HG03439 (cell line): Measurements from ENCODE around the gene ROR1.
"Not testable (repeated sequence)": the region's sequence is repeated elsewhere in the genome, so short reads cannot be mapped to it uniquely, and the experiment has no call there.

Experiments
- ATAC-seq: cut with Tn5 transposase; IDR thresholded peaks from one replicate; pipeline ENCODE4 v1.9.1; 2021; ENCODE audit warnings: mild to moderate bottlenecking, moderate library complexity; ENCODE audit not compliant: unreplicated experiment

The ROR1 gene

DNA sequence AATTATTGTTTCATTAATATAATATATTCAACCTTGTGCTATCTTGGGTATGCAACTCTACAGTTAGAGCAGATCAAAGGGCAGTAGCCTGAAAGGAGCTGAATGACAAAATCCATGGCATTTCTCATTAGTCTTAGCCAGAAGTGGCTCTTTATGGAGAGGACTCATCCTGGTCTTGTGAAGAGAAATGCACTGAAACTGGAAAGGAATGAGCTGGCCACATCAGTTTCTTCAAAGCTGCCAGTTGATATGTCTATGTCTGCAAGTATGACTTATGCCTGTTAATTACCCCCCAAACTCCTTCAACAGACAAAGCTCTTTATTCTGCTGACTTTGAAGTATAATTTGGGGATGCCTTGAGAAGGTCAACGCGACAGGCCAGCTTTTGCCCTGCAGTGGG is 310.6 kb downstream of the ROR1 start:
- ATAC-seq = no peak

DNA sequence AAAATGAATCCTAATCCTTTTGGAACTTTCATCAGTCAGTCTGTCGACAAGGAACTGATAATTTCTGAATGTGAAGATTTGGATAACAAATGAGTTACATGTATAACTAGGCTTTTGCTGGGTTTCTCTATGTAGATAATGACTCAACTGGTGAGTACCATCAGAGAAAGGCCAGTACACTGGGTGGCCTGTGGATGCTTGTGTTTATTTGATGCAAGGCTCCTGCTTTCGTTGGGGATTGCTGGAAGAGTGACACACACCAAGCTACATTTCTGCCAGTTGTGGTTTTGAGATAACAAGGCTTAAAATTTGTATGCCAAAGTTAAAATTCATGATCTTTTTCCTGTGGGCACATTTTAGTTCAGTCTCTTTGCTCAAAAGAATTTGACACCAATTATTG is 314.0 kb downstream of the ROR1 start:
- no peak for ATAC-seq

DNA sequence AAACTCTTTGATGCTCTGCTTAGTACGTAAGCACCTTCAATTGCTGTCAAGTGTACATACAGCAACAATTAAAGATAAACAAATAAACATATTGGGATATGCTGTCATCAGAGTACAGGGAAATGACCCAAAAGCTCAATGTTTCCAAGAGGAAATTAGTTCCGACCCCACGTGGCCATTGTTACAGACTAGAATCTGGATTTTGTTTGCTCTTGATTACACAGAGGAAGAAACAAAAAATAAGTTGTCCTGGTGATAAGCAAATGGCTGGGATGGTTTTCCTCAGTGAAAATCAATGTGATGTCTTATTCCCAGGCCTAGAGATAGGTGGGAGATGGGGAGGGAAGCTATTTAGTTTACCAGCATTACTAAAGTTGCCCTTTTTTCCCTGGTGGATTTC is 316.6 kb downstream of the ROR1 start:
- no peak for ATAC-seq

DNA sequence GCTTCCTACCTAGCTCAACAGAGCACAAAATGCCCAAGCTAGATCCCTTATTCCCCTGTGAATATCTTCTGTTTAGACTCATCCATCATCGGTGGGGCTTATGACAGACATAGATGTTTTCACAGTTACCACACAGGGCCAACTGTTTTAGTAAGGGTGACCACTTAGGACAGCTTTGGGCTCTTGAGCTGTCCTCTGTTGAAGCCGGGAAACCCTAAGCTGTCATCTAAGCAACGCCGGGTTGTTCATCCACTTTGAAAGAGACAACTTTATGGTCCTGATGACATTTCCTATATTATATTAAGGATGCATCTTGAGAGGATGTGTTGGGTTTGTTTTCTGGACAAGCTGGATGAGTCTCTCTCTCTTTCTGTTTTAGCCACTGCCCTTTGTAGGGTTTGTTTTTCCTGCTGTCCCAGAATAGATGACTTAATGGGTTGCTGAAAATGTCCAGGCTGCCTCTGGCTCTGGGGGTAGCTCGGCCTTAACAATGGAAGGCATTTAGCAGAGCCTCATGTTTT is 319.1 kb downstream of the ROR1 start:
- no peak for ATAC-seq

DNA sequence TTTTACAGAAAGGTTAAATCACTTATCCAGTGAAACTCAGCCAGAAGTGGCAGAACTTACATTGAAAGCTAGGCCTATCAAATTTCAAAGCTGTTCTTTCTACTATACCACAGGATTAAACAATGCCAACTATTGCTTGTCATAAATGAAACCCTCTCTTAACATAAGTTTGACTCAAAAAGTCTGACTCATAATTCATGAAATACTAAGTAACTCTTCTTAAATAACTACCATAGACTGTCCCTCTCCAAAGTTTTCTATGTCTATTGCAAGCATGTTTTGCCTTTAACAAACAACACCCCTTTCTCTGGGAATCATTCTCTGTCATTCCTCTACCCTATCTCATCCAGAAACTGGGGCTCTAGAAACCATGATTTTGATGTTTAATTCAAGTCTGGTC is 320.1 kb downstream of the ROR1 start:
- ATAC-seq = no peak

DNA sequence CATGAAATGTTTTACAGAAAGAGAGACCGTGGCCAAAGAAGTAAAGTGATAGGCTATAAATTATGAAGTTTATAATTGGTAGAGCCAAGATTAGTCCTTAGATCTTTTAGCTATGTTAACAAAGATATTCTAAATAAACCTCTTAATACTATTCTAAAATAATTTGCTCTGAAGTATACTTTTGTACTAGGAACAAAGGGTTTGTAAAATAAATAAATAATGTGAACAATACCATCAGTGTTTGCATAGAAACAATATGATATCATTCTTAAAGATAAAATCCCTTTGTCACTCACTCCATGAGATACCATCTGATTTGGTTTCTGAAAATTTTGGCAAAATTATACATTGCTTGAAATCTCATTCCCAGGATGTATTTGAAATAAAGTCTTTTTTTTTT is 322.0 kb downstream of the ROR1 start:
- ATAC-seq = no peak

DNA sequence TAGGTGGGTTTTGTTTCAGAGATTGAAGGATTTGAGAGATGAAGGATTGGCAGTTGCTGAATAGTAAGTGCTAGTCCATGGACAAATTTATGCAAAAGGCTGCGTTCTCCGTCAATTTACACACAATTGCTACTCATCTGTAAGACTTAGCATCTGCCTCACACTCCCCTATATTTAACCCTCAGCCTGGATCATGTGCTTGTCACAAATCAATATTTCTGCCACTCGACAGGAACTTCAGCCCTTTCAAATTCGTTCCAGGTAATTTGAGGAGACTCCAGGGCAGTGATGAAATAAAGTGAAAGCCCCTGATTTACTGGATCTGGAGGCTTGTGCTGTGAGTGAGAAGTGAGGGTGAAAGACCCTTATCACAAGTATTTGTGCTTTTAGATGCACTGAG is 324.0 kb downstream of the ROR1 start:
- ATAC-seq = no peak

DNA sequence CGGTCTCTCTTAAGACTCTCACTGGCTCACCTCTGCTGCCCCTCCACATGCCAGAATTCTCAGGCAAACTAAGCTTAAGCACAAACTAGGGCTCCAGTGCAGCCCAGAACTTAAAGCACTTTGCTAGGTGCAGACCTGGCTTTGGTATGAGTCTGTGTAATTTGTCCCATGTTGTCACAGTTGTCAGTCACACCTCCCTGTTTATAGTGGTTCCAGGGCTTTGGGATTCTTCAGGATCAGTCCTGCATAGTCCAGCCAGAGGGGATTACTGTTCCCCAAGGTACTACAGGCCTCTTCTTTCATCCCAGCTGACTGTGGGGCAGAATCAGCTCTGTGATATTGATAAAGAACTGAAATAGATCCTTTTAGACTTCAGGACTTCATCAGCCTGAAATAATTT is 324.6 kb downstream of the ROR1 start:
- ATAC-seq = no peak

DNA sequence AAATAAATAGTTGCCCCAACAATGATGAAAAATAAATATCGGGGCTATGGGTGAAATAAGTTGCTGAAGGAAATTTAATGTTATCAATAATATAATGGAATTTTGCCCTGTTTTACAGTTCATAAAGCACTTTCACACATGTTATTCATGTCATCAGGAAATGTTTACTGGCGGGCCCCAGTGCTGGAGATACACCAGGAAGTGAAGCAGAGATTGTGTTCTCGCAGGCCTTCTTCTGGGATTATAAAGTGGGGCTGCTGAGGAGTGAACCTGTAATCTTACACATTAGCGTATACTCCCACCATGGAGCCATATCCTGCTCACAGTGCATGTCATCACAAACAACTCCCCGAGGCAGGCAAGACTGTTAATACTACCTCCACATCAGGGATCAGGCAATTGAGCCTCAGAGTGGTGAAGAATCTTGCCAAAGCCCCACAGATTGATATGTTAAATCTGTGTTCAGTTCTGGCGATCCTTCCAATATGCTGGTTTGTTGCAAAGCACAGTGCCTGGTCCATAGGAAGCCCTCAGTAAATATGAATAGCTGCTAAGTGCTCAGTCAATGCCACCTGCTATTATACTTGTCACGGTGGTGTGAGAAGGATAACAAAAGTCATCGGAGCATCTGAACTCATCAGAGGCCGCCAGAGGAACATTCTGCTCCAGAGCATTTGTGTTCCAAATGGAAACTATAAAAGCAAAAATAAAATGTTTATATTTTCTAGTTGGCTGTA is 325.2 kb downstream of the ROR1 start:
- ATAC-seq = no peak

DNA sequence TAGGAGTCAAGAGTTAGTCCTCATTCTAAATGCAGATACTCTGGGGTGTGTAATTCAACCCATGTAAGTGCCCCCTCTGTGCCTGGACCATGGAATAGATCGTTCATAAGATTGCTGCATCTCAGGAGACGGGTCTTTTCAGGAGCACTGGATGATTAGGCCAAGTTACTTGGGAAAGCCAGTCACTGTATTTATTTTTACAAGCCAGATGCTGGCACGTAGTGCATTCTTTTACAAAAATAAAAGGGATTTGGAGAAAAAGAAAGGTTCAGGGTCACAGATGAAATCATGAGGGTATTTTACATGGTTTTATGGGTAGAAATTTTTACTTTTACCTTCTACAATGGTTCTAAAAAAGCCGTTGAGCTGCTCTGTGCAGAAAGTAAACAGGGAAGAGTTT is 327.0 kb downstream of the ROR1 start:
- ATAC-seq = no peak

DNA sequence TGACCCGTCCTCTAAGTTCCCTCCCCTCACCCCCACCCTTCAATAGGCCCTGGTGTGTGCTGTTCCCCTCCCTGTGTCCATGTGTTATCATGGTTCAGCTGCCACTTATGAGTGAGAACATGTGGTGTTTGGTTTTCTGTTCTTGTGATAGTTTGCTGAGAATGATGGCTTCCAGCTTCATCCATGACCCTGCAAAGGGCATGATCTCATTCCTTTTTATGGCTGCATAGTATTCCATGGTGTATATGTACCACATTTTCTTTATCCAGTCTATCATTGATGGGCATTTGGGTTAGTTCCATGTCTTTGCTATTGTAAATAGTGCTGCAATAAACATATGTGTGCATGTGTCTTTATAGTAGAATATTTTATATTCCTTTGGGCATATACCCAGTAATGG is 330.8 kb downstream of the ROR1 start:
- not testable (repeated sequence) for ATAC-seq

DNA sequence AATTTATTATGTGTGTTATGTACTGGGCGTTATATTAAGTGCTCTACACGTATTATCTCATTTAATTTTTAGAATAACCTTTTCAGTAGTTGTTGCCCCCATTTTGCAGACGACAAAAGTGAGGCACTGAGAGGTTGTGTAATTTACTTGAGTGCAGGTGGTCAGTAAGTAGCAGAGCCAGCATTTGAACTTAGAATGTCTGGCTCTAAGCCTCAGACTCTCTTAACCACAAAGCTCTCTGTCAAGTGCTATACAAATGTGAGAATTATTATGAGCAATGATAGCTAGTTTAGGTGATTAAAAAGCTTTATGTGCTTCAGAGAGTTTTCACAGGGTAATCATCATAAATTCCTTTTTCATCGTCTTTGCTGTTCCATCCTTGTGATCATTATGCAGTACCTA is 333.3 kb downstream of the ROR1 start:
- no peak for ATAC-seq

DNA sequence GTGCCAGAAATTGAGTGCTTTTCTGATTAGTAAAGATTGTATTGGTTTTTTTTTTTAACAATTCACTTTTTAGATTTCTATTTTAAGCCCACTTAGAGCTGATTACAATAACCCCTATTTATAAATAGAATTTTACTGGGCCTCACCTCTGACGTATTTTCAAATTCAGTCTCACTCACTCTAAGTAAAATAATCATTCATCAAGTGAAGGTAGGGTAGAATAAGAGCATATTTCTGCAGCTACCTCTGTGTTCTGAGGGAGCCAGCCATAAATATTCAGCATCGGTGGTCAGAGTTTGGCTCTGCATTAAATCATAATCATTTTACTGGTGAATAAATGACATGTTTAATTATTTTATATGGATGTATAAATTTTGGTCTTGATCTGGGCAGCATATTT is 333.8 kb downstream of the ROR1 start:
- ATAC-seq = no peak

DNA sequence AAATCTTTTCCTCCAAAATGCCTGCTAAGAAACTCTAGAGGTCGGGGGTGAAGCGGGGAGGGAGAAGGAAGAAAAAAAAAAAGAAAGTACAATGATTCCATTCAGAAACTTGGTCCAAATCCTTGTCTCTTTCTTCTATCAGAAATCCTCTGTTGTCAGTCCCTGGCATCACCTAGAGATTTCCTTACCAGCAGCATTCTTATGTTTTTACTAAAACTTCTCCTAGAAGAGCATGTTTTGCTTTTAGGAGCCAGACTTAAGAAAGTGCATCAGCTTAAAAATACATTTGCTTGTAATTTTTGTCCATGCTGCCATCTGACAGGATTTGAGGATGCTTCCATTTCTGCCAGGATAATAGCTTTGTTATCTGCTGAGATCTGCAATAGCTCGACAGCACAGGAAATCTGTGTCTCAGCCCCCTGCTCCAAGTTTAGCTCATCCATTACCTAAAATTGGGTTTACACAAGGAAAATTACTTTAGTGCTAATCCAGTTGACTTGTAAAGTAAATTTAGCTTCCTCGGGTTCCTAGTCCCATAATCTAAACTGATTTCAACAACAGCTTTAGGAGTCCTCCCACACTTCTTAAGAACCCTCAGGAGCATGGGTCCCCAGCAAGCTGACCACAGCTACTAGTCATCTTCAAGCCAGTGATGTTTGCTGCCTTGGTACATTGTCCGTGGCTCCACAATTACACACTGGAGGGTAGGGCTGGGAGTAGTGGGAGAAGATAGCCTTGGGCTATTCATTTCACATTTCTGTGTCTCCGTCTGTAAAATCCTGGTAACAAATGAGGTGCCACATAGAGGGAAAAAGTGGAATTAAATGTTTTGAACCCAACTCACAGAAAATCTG is 337.3 kb downstream of the ROR1 start:
- ATAC-seq = no peak

DNA sequence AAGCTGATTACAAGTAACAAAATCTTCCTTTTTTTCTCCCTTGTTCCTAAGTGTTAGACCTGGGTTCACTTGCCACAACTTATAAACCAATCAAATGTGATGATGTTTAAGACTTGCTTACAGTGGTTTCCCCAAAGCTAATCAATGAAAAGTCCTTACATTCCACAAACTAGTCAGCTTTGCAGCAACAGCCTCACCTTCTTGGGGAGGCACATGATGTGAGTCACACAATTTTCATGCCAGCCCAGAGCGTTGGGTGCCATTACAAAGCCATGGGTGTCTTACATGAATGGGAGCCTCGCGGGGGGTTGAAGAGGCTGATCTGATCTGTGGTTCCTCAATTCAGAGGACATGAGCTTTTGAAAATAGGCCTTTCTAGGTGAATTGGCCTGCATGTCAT is 338.0 kb downstream of the ROR1 start:
- ATAC-seq = no peak

DNA sequence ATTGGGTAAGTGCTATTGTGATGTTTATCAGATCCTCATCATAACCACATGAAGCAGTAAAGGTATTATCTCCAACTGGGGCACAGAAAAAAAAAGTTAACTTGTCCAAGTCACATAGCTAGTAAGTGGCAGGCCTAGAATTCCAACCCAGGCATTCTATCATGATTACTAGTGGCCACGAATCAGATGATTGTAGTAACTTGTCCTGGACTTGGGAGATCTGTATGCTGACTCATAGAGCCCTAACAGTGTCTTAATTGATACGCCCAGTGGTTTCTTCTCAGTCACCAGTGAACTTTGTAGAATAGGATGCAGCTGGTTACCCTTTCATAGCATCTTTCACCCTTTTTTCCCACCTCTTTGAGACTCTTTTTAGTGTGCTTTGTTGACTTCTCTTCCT is 338.5 kb downstream of the ROR1 start:
- ATAC-seq = no peak

DNA sequence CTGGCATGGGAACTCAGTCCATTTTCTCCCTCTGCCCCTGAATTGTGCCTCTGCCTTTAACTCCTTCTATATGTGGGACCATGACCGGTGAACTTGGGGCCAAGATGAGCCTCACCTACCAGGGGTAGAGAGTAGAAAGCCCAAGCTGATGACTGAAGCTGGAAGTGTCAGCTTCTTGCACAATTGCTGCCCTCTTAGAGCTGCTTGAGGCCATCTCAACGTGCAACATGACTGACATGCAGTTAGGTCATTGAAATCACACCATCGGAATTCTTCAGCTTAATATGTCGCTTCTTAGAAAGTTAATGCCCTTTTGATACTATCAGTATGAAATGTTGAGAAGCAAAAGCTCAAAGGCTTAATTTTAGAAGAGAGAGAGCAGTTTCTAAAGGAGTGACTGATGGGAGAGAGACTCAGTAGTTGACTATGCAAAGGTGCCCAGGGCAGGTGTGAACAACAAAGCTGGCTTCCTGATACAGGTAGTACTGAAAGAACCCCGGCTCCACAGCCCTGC is 340.3 kb downstream of the ROR1 start:
- ATAC-seq = no peak

DNA sequence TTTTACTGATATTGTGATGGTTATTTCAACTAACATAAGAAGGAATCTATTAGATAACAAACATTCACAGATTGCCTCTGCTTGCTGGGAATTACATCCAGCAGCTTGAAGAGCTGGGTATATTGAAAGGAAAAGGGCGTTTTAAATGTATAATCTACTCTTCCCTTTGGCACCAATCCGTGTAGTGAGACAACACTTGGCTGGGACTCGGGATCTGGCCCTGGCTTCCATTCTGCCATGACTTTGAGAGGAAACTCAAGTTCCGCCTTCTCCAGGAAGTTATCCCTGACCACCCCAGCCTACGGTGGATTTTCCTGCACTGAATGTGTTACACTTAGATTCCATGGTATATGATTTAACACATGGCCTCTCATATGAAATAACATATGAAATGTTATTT is 342.7 kb downstream of the ROR1 start:
- ATAC-seq = no peak

DNA sequence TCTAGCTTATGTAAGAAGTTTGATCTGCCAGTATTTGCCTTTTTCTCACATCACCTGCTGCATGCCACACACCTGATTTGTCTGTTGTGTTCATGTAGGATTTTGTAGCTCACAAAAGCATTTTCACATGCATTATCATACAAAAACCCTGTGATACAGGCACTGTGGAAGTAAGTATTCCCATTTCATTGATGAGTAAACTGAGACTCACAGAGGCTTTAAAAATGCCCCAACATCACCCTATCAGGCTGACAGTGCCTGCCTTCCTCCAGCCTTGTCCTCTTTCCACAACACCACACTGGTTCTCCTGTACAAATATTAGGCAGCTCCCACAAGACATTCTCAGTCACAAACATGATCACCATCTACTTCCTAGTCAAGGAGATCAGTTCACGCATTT is 343.7 kb downstream of the ROR1 start:
- ATAC-seq = no peak

DNA sequence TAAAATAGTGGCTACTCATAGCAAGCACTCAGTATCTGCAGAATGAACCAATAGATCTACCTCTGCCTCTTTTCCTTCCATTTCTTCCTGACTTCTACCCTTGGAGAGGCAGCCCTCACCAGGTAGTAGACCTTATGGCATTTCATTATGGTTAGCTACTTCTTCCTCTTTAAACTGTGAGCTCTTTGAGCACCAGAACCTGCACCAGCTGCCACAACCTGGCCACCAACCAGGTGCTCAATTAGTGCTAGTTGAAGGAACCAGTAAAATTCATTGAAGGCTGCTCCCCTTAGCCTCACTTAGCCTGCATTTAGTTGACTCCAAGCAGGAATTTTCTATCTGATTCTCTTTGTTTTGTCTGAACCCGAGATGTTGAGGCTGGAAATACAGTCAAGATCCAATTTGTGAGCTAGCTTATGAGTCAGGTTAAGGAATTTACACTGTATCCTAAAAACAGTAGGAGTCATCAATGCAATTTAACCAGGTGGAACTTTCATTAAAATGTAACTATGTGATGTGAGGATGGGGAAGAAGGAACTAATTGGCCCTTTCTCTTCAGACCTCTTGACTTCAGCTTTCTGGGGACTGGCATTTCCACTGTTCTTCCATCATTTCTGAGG is 348.1 kb downstream of the ROR1 start:
- no peak for ATAC-seq

DNA sequence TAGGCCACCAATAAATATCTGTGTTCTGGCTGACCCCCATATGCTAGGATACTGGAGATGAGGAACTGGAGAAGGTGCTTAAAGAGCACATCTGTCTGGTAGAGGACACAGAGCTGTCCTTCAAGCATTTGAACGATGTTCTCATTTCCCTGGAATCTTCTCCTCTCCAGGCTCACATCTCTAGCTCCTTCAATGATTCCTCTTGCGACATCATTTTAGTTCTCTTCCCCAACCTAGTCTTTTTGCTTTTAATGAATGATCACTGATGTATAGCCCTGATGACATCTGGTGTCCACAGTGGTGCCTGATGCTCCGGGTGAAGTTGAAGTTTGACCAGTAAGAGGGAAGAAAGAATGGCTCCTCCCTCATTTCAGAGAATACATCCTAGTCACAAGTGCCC is 348.8 kb downstream of the ROR1 start:
- no peak for ATAC-seq
